CD4-positive, alpha-beta memory T cell (primary cell): Measurements from ENCODE around the gene TSC2. TPM values are rescaled to one million over a fixed set of nuclear protein-coding genes. Genes with fewer than 3 reads are reported as not detected.
"Not testable (repeated sequence)": the region's sequence is repeated elsewhere in the genome, so short reads cannot be mapped to it uniquely, and the experiment has no call there.

Experiments used
- CTCF ChIA-PET: fragments of 350-600 bp; sonication (Branson Sonifier 250); formaldehyde crosslinking; loops from one replicate; lab custom pipeline; 2021; ENCODE audit warnings: inconsistent platforms; ENCODE audit not compliant: partially characterized antibody; lab: Charles Lee
- POLR2A ChIA-PET: fragments of 350-600 bp; sonication (Branson Sonifier 250); formaldehyde crosslinking; loops from one replicate; lab custom pipeline; 2021; ENCODE audit not compliant: partially characterized antibody; lab: Charles Lee
- DNase-seq, 5 donors: peaks; one replicate each; pipeline versions ENCODE4 v3.0.0 to v3.0.0-alpha.2; 2020 to 2022; ENCODE audit warnings: mixed read lengths in 1 of 5
- H3K27ac ChIP-seq: one replicate; pipeline ENCODE4 v1.7.0; 2013; ENCODE audit warnings: low read depth, low read length
- H3K27me3 ChIP-seq: 2 replicates; pipeline ENCODE4 v1.7.0; 2013; ENCODE audit warnings: mild to moderate bottlenecking, low read length, moderate library complexity; ENCODE audit not compliant: insufficient read depth
- H3K36me3 ChIP-seq: 2 replicates; pipeline ENCODE4 v1.7.0; 2013; ENCODE audit warnings: mild to moderate bottlenecking, low read length, moderate library complexity; ENCODE audit not compliant: insufficient read depth
- H3K4me1 ChIP-seq: 2 replicates; pipeline ENCODE4 v1.7.0; 2013; ENCODE audit warnings: mild to moderate bottlenecking, low read length, moderate library complexity; ENCODE audit not compliant: insufficient read depth
- H3K4me3 ChIP-seq, 2 donors: one replicate each; pipeline ENCODE4 v1.7.0; 2013; ENCODE audit warnings: low read length in 2 of 2, mild to moderate bottlenecking in 1 of 2
- H3K9me3 ChIP-seq, 2 donors: one replicate each; pipeline ENCODE4 v1.7.0; 2013; ENCODE audit warnings: low read length in 2 of 2, control low read depth in 1 of 2; ENCODE audit not compliant: control insufficient read depth in 1 of 2
- H3K27ac Mint-ChIP-seq, 7 donors: one replicate each; pipeline ENCODE4 v1.8.0; 2020 to 2021; ENCODE audit warnings: mixed read lengths in 7 of 7, mild to moderate bottlenecking in 6 of 7, inconsistent platforms in 3 of 7, moderate library complexity in 3 of 7
- H3K27me3 Mint-ChIP-seq, 2 donors: one replicate each; pipeline ENCODE4 v1.8.0; 2020 to 2021; ENCODE audit warnings: mixed read lengths in 2 of 2
- H3K36me3 Mint-ChIP-seq, 2 donors: one replicate each; pipeline ENCODE4 v1.8.0; 2020 to 2021; ENCODE audit warnings: mixed read lengths in 2 of 2, inconsistent platforms in 1 of 2, mild to moderate bottlenecking in 1 of 2
- H3K4me1 Mint-ChIP-seq, 4 donors: one replicate each; pipeline ENCODE4 v1.8.0; 2020 to 2021; ENCODE audit warnings: mixed read lengths in 4 of 4, mild to moderate bottlenecking in 1 of 4
- H3K4me3 Mint-ChIP-seq, 8 donors: one replicate each; pipeline ENCODE4 v1.8.0; 2020 to 2021; ENCODE audit warnings: mixed read lengths in 8 of 8, mild to moderate bottlenecking in 7 of 8, moderate library complexity in 6 of 8, inconsistent platforms in 3 of 8
- H3K9me3 Mint-ChIP-seq, 8 donors: one replicate each; pipeline ENCODE4 v1.8.0; 2020 to 2021; ENCODE audit warnings: mixed read lengths in 8 of 8, mild to moderate bottlenecking in 5 of 8, inconsistent platforms in 3 of 8, moderate library complexity in 1 of 8
- intact Hi-C: fragments of 100-400 bp; cut with micrococcal nuclease; formaldehyde crosslinking; loops from one replicate; pipeline ENCODE4 v1.15.1; 2023
- polyA plus RNA-seq, 2 donors: library from polyadenylated mRNA; unstranded; fragments of 300-500 nt; fragmentation: Illumina TruSeq; gene quantifications; one replicate each; pipeline ENCODE4 v1.2.3, GENCODE V29; 2021
- total RNA-seq, 2 experiments: library from RNA; stranded (reverse); gene quantifications; one replicate each; pipeline ENCODE4 v1.2.3, GENCODE V29; 2021

TSC2 gene
- total and polyA plus RNA-seq, 4 experiments from 2014 or later, result 20.7 to 177 (median 104) TPM

DNA sequence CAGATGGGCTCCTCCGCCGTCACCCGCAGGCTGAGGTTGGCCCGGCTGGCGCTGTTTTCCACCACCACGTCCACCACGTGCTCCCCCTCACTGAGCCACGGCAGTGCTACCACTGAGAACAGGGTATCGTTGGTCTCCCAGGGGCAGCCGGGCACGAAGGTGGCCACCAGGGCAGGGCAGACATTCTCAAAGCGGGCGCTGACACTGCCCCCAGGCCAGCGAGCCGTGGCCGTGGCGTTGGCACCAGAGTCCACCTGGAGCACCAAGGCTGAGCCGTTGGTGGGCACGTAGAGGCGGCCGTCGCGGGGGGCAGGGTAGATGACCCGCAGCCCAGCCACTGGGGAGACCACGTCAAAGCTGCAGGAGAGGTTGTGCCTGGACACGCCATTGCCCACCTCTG, 66.4 kb downstream of the TSC2 start:
- H3K27me3 Mint-ChIP-seq, H3K27ac ChIP-seq, H3K9me3 Mint-ChIP-seq, H3K27ac Mint-ChIP-seq, H3K27me3 ChIP-seq, H3K9me3 ChIP-seq, H3K36me3 ChIP-seq, H3K36me3 Mint-ChIP-seq, CTCF ChIA-PET, H3K4me1 Mint-ChIP-seq, H3K4me3 Mint-ChIP-seq, H3K4me3 ChIP-seq, DNase-seq, POLR2A ChIA-PET, intact Hi-C loops, H3K4me1 ChIP-seq: not testable (repeated sequence)

DNA sequence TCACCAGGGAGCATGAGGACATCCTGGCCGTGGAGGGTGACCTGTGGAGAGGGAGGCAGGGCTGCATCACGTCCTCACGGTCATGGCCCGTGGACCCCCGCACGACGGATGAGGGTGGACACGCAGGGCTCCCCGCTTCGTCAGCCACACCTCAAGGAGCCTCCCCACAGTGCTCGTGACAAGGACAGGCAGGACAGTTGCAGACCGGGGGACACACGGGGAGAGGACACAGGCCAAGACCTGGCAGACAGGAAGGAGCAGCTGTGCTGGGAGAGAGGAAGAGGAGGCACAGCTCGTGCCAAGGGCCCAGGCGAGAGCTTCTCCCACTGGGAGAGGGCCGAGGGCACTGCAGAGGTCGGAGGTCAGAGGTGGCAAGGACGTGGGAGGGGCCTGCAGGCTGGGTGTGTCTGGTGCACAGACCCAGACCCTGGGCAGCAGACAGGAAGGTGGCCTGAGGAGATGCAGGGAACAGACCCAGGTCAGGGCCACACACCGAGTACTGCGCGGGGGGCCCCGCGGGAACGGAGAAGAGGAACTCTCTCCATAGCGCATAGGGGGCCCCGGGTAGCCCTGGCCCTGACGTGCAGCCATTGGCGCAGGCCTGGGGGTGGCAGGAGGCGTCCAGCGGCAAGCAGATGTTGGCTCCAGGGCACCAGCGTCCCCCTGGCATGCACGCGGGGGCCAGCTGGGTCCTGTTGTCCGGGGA, 67.3 kb downstream of the TSC2 start:
- intact Hi-C loops, H3K27ac ChIP-seq, H3K4me1 ChIP-seq, H3K27me3 Mint-ChIP-seq, H3K36me3 ChIP-seq, H3K9me3 Mint-ChIP-seq, H3K36me3 Mint-ChIP-seq, DNase-seq, H3K27ac Mint-ChIP-seq, CTCF ChIA-PET, H3K4me1 Mint-ChIP-seq, H3K4me3 ChIP-seq, H3K4me3 Mint-ChIP-seq, H3K9me3 ChIP-seq, POLR2A ChIA-PET, H3K27me3 ChIP-seq: not testable (repeated sequence)

DNA sequence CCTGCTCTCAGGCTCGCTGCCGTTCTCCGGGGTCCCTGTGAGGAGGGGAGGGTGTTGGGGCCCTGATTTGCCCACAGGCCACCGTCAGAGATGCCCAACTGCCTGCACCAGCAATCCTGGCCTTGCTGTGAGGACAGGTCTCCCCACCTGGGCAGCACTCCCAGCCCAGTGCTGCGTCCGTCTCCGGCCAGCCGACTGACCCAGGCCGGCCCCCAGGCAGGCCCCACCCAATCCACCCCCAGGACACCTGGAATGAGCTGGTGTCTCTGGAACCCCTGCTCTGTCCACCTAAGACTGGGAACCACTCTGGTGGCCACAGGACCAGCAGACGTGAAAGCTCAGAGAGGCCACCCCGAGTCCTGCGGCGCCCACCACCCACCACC, 67.8 kb downstream of the TSC2 start:
- ChIA-PET POLR2A (no interaction called here), CTCF (no interaction called here)
- DNase-seq, result no peak
- Histone ChIP-seq H3K27me3 (no peaks in the 10 kb centered on the region), H3K36me3 (no peaks in the 10 kb centered on the region), H3K9me3 (no peaks in the 10 kb centered on the region), H3K4me1 (no peaks in the 10 kb centered on the region), H3K27ac (no peak overlapping the region), H3K4me3 (no peak overlapping the region)
- Mint-ChIP-seq H3K27me3 (no peaks in the 10 kb centered on the region), H3K4me3 (no peak overlapping the region), H3K36me3 (peaks cover 0 to 5% of the 10 kb centered on the region in 2 donors), H3K27ac (no peak overlapping the region), H3K4me1 (peaks cover 0 to 4% (median 2%) of the 10 kb centered on the region in 4 donors), H3K9me3 (no peaks in the 10 kb centered on the region)
- intact Hi-C loops, result no loop called here

DNA sequence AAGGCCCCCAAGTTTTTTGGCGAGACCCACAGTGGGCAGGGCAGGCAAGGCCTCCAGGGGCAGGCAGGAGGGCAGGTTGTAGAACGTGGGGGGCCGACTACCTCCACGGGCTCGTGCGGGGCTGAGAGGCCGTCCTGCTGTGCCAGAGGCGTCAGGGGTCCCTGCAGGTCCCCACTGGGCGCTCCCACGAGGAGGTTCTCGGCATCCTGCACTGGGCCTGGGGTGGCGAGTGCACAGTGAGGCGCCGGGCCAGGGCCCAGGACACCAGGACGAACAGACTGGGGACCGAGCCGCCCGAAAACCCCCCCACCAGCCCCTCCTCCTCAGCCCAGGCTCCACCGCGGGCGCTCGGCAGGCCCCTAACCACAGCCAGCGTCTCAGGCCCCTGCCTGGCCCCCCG, 68.6 kb downstream of the TSC2 start:
- H3K36me3 Mint-ChIP-seq, H3K4me3 ChIP-seq, H3K27ac ChIP-seq, H3K4me3 Mint-ChIP-seq, intact Hi-C loops, H3K4me1 ChIP-seq, H3K27me3 Mint-ChIP-seq, POLR2A ChIA-PET, DNase-seq, H3K9me3 ChIP-seq, H3K27me3 ChIP-seq, H3K4me1 Mint-ChIP-seq, H3K27ac Mint-ChIP-seq, H3K9me3 Mint-ChIP-seq, CTCF ChIA-PET, H3K36me3 ChIP-seq: not testable (repeated sequence)

DNA sequence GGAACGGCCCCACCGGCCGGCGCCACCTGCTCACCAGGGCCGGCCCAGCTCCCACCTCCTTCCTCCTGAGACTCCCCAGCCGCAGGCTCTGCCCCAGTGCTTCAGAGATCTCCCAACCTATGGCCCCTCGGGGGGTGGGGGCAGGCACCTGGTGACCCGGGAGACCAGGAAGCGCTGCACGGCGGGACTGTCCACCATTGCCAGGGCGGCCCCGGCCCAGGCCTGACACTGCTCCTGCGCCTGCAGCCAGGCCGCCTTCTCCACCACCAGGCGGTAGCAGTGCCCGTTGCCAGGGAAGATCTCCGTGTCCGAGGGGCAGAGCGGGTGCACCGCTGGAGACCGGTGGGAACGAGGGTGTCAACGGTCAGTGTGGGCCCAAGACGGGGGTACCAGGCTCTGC, 69.6 kb downstream of the TSC2 start:
- H3K4me1 Mint-ChIP-seq, H3K36me3 Mint-ChIP-seq, CTCF ChIA-PET, H3K9me3 Mint-ChIP-seq, H3K9me3 ChIP-seq, H3K4me1 ChIP-seq, H3K27ac ChIP-seq, H3K4me3 Mint-ChIP-seq, H3K27ac Mint-ChIP-seq, H3K27me3 Mint-ChIP-seq, H3K4me3 ChIP-seq, H3K27me3 ChIP-seq, DNase-seq, H3K36me3 ChIP-seq, POLR2A ChIA-PET, intact Hi-C loops: not testable (repeated sequence)

DNA sequence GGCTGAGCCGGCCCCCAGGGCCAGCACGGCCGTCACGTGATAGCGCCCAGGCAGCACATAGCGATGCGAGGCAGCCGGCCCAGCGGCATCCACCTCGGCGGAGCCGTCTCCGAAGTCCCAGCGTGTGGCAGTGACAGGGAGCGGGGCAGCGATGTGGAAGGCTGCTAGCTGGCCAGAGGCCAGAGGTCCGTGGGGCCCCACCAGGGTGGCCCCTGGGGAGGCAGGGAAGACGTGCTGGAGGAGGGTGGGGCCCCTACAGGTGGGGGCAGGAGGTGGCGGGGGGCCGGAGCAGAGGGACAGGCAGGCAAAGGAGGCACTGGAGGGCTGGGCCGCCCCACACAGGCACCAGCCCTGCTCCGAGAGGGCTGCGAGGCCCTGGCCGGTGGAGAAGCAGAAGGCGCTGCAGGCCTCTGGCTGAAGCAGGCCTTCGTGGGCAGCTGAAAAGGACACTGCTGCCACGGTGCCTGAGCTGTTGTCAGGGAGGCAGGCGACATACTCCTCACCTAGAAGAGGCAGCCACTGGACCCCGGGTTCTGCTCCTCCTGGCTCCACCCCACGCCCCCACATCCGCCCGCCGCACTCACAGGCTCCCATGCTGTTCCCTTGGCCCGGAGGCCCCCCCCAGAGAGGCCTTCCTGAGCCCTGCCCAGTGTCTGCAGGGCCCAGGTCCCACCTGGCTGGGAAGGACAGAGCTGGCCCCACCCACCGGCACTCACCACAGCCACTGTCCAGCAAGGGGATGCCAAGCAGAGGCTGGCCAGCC, 70.4 kb downstream of the TSC2 start:
- DNase-seq, H3K36me3 Mint-ChIP-seq, POLR2A ChIA-PET, H3K4me1 Mint-ChIP-seq, H3K27me3 Mint-ChIP-seq, H3K4me1 ChIP-seq, H3K27ac ChIP-seq, intact Hi-C loops, H3K9me3 ChIP-seq, H3K9me3 Mint-ChIP-seq, H3K27ac Mint-ChIP-seq, H3K27me3 ChIP-seq, H3K4me3 Mint-ChIP-seq, H3K4me3 ChIP-seq, CTCF ChIA-PET, H3K36me3 ChIP-seq: not testable (repeated sequence)

DNA sequence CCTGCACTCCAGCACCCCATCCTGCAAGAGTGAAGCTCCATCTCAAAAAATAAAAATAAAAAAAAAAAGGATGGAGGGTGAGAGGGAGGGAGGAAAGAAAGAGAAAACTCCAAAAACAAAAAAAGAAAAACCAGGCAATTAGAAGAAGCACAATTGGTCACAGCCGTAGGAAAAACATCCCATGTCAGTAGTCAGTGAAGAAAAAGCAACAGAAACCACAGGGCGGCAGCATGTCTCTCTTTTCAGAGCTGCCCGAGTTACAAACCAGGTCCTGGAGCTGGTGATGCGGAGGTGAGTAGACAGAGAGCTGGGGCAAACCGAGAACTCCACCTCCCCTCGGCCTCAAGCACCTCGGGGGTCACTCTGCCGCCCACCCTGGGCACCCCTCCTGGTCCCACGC, 73.5 kb downstream of the TSC2 start:
- H3K27me3 ChIP-seq, H3K27ac ChIP-seq, POLR2A ChIA-PET, H3K4me3 ChIP-seq, H3K9me3 Mint-ChIP-seq, intact Hi-C loops, H3K36me3 ChIP-seq, H3K4me1 ChIP-seq, H3K9me3 ChIP-seq, H3K36me3 Mint-ChIP-seq, H3K27me3 Mint-ChIP-seq, H3K4me3 Mint-ChIP-seq, H3K4me1 Mint-ChIP-seq: not testable (repeated sequence)
- CTCF ChIA-PET, result interaction anchor here (0.6 to 3.2 kb wide), 5 partner anchors 20 to 165 kb away, joined by 3 to 28 read pairs (median 3); partner anchors contain the start of genes RAB26 and TRAF7
- H3K27ac Mint-ChIP-seq, result peak overlapping the region in 2 of 7 donors; percentile 36 to 51
- peak in 3 of 5 donors; percentile 18 to 31 (median 26) for DNase-seq
